GM18519 (cell line): ENCODE measurements around the gene MMP25.
"Not testable (repeated sequence)": the region's sequence is repeated elsewhere in the genome, so short reads cannot be mapped to it uniquely, and the experiment has no call there.

Source experiments
- ATAC-seq: cut with Tn5 transposase; IDR thresholded peaks from one replicate; pipeline ENCODE4 v1.9.1; 2021; ENCODE audit warnings: mild to moderate bottlenecking, moderate library complexity; ENCODE audit not compliant: unreplicated experiment, low FRiP score

The MMP25 gene

DNA sequence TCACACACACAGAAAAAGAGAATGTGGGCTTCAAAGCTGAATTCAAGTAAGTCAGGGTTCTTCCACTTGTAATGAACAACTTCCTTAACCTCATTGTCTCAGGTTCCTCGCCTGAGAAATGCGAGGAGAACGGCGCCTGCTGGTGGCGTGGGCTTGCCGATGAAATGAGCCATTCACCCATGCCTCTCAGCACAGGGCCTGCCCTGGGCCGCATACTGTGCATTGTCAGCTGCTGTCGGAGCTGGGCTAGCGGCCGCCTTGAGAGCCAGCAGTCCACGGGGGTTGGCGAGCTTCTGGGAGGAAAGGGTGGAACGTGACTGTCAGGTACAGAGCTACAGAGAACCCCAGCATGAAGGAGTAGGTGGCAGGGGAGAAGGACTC is 7.0 kb downstream of the MMP25 start:
- not testable (repeated sequence) for ATAC-seq

DNA sequence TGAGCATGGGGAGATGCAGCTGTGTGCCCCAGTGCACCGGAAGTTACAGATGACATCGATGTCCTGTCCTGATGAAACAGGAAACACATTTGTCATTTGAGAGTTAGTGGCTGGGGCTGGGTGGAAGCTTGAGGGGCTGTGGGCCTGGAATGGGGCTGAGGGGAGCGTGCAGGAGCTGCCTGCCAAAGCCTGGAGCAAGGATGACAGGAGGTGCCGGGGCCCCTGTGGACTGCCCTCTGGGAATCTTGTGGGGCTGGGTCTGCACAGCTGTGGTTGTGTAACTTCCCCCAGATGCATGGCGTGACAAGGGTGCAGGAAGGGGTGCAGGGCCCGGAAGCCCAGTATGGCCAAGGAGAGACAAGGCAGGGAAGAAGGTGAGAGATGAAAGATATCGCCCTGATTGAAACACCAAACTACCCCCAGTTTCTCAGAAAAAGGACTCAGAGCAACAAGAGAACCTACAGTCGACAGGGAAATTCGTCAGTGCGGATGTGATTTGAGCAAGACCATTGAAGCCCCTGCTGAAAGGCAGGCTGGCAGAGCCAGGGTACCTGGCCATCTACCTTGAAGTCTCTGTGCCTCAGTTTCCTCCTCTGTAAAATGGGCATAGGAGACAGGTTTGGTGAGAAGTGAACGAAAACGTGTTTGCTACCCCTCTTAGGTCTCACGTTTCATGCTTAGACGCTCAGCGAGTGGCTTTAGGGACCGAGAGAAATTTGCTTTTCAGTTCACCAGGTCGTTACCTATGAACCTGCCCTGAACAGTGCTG is 8.8 kb downstream of the MMP25 start:
- ATAC-seq = no peak

DNA sequence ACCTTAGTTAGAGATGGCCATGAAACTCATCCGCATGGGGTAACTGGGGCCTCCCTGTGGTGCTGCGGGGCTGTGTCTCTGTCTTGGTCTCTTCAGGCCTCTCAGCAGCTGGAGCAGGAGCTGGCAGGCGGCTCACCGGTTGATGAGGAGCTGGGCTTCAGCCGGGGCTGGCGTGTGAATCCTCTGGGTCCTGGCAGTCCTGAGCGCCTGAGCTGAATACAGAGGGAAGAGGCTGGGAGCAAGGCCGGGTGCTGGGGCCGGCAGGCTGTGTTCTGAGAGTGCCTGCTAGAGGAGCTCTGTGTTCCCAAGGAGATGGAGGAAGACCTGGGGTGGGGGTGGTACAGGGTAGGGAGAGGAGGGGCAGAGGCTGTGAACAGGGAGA is 9.4 kb downstream of the MMP25 start:
- ATAC-seq = not testable (repeated sequence)

DNA sequence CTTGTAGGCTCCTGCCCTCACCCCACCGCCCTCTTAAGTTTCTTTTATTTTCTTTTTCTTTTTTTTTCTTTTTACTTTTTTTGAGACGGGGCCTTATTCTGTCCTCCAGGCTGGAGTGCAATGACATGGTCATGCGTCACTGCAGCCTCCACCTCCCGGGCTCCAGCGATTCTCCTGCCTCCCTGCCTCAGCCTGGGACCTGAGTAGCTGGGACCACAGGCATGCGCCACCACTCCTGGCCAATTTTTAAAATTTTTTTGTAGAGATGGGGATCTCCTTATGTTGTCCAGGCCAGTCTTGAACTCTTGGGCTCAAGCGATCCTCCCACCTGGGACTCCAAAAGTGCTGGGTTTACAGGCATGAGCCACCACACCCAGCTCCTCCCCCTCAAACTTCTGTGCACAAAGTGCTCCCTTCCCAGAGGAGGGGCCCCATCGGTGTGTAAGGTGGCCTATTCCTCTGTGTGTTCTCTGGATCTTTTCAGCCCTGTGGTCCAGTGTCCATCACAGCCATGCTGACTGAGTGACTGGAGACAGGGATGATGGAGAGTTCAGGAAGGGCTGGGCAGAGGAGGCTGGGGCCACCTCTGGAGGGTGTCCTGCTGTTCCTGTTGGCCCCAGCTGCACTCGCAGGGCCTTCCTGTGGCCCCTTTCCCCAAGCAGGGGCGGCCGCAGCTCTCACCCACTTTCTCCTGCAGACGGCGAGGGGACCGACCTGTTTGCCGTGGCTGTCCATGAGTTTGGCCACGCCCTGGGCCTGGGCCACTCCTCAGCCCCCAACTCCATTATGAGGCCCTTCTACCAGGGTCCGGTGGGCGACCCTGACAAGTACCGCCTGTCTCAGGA is 10.2 kb downstream of the MMP25 start:
- ATAC-seq = no peak

DNA sequence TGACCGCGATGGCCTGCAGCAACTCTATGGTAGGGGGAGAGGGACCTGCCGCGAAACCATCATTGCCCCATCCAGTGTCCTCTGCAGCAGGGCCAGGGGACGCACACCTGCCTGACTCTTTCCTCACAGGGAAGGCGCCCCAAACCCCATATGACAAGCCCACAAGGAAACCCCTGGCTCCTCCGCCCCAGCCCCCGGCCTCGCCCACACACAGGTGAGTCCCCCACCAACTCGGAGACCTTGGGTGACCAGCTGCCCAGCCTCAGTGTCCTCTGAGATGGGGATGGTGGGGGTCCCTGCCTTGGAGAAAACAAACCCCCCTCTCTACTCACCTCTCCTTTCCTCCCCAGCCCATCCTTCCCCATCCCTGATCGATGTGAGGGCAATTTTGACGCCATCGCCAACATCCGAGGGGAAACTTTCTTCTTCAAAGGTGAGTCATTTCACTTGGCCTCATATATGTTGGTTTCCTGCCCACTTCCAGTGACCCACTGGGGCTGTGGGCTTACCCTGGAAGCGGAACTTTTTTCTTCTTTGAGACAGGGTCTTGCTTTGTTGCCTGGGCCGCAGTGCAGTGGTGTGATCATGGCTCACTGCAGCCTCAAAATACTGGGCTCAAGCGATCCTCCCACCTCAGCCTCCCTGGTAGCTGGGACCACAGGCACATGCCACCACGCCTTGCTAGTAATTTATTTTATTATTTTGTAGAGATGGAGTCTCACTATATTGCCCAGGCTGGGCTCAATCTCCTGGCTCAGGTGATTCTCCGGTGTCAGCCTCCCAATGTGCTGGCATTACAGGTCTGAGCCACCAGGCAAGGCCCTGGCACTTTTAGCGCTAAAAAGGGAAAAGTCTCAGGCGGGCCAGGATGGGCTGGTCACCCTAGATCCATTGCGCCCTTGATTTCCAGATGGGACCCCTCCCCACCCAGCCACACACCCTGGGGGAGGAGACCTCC is 11.1 kb downstream of the MMP25 start:
- ATAC-seq = no peak

GRCh38 chr16:3058139-3059030 is 12.0 kb downstream of the MMP25 start:
- no peak for ATAC-seq

DNA sequence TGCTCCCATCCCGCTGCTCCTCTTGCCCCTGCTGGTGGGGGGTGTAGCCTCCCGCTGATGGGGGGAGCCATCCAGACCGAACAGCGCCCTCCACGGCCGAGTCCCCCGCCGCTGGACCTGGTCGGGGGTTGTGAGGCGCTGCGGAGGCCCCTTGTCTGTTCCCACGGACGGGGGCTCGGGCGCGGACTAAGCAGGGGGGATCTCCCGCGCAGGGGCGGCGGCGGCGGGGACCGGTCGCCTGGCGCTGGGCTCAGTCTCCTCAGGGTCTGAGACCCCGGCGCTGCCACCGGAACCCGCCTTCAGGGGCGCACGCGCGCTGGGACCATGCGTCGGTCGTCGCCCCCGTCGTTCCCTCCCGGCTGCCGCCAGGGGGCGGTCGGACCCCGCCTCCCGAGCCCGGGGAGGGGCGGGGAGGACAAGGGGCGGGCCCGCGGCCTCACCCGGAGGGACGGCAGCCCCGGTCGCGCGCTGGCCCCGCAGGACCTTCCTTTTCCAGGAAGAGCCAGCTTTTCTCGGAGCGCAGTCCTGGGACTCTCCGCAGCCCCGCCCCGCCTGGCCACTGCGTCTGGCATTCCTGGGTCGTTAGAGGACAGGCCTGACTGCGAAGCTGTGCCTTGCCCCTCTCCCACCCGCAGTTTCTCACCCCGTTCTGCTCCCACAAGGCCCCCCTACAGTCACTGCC is 12.8 kb downstream of the MMP25 start:
- ATAC-seq = peak; percentile 76

GRCh38 chr16:3059723-3060242 is 13.4 kb downstream of the MMP25 start:
- ATAC-seq = no peak

- ATAC-seq = no peak
Measured at GRCh38 chr16:3060339-3061127, 14.2 kb downstream of the MMP25 start.

- ATAC-seq = no peak
Measured at GRCh38 chr16:3062553-3062952, 16.2 kb downstream of the MMP25 start.

DNA sequence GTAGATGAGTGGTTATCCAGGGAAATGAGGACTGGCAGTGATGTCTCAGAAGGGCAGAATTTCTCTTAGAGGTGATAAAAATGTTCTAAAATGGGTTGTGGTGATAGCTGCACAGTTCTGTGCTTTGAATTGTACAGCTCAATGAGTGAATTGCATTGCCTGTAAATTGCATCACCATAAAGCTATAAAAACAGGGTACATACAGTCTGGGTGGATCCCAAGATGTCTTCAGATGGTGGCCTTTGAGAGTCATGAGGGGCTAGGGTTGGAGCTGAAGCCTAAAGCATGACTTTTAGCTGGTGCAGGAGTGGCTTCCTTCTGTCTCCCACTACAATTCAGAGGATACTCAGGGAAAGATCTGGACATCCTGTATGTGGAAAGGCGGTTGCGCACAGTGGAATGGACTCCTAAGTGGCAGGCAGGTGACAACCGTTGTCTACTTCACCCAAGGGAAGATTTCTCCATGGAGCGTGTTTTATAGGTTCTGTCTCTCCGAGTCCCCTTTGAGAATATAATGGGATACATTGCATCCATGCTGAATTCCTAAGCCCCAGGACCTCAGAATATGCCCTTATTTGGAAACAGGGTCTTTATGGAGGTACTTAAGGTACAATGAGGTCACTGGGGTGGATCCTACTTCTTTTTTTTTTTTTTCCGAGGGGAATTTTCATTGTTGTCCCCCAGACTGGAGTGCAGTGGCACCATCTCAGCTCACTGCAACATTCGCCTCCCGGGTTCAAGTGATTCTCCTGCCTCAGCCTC is 17.4 kb downstream of the MMP25 start:
- ATAC-seq = no peak

DNA sequence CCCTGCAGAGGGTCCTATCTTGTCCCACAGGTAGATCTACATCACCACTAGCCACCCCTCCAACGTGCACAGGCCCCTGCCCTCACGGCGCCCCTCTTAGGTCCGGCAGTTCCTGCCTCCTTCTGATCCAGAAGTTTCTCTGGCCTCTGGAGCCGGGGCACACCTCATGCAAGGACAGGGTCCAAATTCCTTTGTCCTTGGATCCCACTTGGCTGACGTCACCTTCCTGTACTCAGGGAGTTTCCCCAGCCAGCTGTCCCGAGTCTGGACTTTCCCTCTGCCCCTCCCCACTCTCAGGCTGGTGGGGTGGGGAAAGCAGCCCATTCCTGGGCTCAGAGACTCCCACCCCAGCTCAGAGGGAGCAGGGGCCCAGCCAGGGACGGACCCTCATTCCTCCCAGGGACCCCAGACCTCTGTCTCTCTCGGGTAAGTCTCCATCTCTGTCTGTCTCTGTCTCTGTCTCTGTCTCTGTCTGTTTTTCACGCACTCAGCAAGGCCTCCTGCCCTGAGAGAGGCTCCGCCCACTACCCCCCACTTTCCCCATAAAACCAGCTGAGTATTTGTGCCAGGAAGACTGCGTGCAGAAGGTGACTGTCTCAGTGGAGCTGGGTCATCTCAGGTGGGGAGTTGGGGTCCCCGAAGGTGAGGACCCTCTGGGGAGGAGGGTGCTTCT is 18.8 kb downstream of the MMP25 start, which contains the start of gene IL32:
Gene IL32 (plus strand): TSS at position 572 of the 673 bp plus-strand sequence. CDS start 172 bp downstream, outside the sequence.
- ATAC-seq = no peak

GRCh38 chr16:3065742-3066439 is 19.5 kb downstream of the MMP25 start:
- no peak for ATAC-seq

- ATAC-seq = no peak
Measured at GRCh38 chr16:3066440-3066748, 20.0 kb downstream of the MMP25 start.

- ATAC-seq = no peak
Measured at GRCh38 chr16:3068487-3068886, 22.1 kb downstream of the MMP25 start.

GRCh38 chr16:3069146-3069545 is 22.8 kb downstream of the MMP25 start:
- not testable (repeated sequence) for ATAC-seq
